NOMO-1 (cell line): ENCODE measurements around the gene SERGEF.

ENCODE experiments used
- DNase-seq, 2 experiments: peaks; one replicate each; lab custom pipeline; 2025; ENCODE audit not compliant: unreplicated experiment in 2 of 2; lab: John Stamatoyannopoulos, UW

The SERGEF gene

DNA sequence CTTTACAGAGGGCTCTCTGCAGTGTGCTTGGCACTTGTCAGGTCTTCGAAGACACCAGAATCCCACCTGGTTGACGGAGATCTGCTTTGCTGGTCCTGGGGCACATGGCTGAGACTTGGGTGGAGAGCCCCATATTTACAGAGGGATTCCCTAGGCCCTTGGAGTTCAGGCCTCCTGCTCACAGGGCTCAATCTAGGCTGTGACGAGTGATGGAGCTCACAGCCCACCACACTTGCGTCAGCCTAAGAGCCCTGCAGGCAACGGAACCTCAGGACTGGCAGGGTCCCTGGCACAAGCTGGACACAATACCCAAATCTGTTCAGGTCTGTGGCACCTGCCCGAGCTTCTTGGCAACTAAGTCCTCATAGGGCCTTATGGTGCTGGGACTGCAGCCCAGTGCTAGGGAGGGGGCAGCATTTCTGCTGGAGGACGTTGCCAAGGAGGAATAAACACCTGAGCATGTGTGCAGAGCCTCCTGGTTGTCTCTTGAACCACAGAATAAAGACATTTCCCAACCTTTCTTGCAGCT is 219.1 kb downstream of the SERGEF start:
- DNase-seq = no peak

DNA sequence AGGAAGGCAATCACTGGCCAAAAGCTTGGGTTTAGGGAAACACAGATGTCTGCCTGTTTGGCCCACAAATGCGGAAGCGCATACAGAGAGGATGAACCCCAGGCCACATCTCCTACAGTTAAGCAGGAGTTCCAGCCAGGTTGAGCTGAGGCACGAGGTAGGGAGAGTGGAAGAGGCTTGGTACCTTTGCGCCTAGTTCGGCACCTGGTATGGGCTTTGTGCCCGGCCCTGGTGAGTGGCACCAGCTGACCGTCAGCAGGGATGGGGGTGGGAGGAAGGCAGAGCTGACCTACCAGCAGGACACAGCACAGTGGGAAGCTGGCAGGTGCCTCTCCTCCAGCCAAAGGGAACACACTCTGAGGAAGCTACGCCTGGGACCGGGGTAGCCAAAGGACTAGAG is 220.7 kb downstream of the SERGEF start:
- DNase-seq = no peak

- no peak for DNase-seq
Measured at GRCh38 chr11:17791144-17791543, 221.7 kb downstream of the SERGEF start.

- DNase-seq = no peak
Measured at GRCh38 chr11:17790453-17790852, 222.4 kb downstream of the SERGEF start.

- DNase-seq = no peak
Measured at GRCh38 chr11:17788084-17788483, 224.8 kb downstream of the SERGEF start.

GRCh38 chr11:17786824-17787525 is 225.9 kb downstream of the SERGEF start:
- DNase-seq = no peak

DNA sequence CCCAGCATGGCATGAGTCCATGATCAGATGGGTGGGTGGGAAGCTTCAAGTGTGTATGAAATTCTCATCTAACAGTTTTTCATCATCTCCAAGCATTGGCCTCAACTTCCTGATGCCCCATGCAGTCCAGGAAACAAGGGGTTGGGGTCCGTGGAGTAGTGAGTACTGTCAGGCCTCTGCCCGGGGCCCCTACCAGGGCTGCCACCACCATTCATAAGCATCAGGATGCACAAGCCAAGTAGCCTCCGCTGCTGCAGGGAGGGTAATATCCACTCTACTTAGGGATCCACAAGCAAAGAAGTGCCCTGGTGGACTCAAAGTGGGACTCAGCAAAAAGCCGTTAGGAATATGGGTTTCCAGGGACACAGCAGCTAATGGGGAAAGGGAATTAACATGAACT is 229.0 kb downstream of the SERGEF start:
- no peak for DNase-seq

DNA sequence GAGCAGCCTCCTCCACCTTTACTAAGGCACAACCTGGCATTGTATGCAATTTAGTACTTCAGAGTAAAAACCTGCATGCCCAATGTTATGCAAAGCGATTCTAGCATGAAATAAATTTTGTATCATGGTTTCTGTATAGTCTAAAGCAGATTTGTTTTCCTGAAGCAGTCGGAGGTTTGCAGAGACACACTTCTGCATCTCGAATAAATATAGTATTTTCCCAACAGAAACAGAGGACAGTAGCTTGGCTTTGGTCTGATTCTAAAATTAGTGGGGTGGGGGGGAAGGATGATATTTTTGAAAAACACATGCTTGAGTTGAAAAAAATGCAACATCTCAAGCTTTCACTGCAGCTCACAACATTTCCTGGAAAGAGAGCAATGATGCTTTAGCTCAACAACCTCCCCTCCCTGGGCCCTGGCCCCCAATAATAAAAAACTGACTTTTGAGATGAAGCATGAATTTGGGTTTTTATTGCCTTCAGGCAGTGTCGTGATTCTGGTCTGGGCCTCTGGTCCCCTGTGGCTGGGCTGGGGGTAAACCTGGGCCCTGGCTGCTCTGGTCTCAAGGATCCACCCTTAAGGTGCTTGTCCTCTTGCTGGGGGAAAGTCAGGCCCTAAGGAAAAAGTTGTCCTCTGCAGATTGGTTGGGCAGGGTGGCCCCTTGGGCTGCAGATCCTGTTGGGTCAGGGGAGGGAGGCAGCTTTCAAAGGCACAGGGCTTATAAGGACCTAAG is 230.1 kb downstream of the SERGEF start:
- DNase-seq = no peak

GRCh38 chr11:17782145-17782544 is 230.7 kb downstream of the SERGEF start:
- no peak for DNase-seq

GRCh38 chr11:17781626-17782025 is 231.2 kb downstream of the SERGEF start:
- DNase-seq = no peak

DNA sequence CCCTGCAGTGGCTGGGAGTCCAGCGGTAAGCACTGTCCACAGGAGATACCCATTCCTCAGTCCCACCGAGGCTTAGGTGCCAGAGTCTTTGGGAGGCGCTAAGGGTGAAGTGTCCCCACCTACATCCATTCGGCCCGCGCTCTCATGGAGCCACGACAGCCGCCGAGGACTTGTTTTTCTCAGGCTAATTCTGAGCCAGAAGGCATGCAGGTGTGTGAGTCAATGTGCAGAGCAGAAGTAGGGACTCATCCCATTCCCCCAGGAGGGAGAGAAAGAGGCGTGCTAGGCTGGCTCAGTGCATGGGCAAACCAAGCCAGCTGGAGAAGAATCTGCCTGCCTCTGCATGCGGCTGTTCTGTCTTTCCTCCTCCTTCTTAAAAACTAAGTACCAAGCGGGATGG is 231.6 kb downstream of the SERGEF start:
- DNase-seq = no peak

- DNase-seq = no peak
Measured at GRCh38 chr11:17780668-17781067, 232.2 kb downstream of the SERGEF start.

DNA sequence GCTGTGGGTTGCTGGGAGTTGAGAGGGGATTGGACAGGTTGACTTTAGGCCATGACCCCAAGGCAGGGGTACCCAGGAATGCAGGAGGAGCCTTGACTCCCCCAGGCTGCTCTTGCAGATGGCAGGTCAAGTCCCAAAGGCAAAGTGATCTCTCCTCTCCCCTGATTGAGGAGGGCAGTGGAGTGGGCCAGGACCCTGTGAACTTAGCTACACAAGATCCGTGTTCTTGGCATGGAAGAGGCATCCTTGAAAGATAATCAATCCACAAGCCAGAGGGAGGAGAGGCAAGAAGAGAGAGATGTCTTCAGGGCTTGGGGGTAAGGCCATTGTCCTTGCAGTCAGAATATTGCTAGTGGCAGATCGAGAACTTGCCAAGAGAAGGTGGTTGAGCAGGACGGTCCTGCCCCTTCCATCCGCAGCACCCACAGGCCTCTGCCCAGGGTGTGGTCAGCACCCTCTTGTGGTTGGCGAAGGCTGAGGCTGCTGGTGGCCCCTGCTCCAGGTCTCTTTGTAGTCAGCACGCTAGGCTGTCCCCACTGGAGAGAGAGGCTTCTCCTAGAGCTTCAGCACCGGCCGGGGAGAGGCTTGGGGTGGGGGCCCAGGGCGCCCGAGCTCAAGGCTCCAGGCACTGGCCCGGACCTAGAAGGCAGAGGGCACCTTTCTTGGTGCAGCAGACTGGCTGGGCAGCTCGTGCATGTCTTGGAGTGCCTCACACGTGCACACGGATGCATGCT is 232.8 kb downstream of the SERGEF start:
- no peak for DNase-seq

GRCh38 chr11:17778956-17779860 is 233.6 kb downstream of the SERGEF start:
- no peak for DNase-seq

DNA sequence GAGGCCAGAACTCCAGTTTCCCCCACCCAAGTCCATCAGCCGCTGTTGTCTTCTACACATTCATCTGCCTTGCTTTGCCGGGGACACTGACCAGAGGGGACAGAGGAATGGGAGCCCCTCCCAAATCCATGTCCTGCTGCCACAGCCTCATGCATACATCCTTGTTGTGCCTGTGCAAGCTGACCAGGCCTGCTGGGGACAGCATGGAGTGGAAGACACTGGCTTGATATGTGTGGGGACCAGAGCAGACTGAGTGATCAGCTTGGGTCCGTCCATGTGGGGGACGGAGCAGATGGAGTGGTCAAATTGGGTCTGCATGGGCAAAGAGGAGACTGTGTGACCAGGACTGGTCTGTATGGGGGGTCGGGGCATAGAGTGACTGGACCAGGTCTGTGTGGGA is 234.5 kb downstream of the SERGEF start:
- DNase-seq = no peak

- DNase-seq = no peak
Measured at GRCh38 chr11:17777738-17778091, 235.1 kb downstream of the SERGEF start.

DNA sequence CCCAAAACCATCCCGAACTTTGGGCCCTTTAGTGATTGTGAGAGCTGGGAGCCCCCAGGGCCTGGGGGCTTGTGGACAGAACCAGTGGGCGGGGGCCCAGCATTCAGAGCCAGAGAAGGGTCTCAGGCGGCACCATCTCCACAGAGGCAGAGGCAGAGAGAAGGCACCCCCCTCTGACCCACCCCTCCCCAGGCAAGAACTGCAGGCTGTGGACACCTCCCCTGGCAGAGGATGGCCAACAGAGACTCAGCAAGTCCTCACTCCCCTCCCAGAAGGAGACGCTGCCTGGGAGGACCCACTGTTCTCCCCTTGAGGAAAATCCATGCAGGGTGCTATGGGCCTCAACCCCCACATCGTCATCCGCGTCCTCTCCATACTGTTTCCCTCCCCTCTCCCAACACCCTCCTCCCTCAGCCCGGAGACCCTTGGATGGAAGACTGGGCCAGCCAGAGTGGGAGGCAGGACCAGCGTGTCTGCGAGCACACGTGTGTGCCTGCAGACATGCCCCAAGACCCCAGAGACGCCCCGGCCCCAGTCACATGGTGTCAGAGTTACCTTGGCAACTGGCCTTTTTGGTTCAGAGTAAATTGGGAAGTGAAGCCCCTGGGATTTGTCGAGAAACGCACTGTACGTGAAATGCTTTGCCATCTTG is 235.6 kb downstream of the SERGEF start:
- no peak for DNase-seq

DNA sequence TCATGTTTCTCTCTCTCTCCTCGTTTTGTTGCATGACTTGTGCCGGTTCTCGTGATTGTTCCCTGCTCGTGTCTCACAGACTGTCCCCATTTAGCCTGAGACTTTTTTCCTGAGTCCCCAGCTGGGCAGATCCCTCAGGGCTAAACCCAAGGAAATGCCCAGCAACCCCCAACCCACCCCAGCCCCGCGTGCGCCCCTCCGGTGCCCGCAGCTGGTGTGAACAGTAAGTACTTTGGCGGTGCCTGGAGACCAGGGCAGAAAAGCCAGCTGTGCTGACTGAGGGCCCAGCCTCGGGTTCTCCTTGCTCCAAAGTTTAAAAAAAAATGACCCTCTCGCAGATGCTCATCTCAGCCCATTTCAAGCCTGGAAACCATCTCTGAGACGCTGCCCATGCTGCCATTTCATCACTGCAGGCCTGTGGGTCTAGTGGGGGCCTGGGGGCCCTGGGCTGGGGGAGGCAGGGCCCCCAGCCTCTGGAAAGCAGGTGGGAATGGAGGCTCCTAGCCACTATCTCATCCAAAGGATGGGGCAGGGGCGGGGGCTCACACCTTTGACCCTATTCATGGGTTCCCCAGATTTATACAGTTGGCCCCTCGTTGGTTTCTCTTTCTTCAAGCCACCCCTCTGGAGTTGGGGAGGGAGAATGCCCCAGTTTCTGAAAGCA is 236.5 kb downstream of the SERGEF start:
- DNase-seq = no peak

- no peak for DNase-seq
Measured at GRCh38 chr11:17775507-17776211, 237.2 kb downstream of the SERGEF start.
